D721Med (cell line): Measurements from ENCODE around the gene MGME1.

Source experiments
- DNase-seq: peaks from one replicate; pipeline ENCODE4 v3.0.0; 2011; ENCODE audit warnings: low spot score; ENCODE audit not compliant: insufficient read length
- FAIRE-seq: peaks from 2 replicates; lab custom pipeline; 2011; peaks lifted over from hg19 to GRCh38; lab: Jason Lieb, UNC
- TF ChIP-seq, protein P1 (sequence below): IDR thresholded peaks from 2 replicates; pipeline ENCODE4 v1.5.1; 2012; ENCODE audit warnings: mild to moderate bottlenecking, control low read depth; ENCODE audit not compliant: insufficient read depth; ENCODE audit errors: missing control alignments

MGME1 gene

DNA sequence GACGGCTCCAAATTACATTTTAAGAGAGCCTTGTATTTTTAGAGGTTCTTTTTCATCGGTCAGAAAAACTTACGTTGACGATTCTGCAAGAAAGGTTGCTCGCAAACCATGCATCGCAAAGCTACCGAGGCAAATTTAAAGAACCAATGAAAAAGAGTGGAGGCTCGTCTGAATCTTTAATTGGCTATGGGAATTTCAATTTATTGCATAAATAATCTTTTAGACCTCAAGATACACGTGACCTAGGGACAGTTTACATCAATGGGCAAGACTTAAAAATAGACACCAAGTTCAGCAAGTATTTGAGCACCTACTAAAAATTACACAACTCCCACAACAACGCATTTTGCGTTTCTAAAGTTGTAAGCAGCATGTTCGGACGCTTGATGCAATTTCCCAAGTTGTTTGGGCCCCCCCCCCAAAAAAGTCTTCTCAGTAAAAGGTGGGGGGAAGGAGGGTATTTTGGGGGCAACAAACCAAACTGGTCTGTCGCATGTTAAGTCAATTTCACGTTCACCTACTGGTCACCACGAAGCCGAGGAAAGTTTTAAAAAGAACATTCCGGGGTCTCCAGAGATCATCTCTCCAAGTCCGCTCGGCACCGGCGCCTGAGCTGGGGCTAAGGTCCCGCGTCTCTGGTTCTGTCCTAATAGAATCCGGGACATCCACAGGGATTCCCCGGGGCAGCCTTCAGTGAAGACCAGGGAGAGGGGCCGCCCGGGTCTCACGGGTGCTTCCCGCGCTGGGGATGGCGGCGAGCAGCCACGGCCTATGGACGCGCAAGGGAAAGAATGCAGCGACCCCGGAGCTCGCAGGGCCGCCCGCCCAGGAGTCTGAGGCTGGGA, 1.1 kb upstream of the MGME1 start:
- TF ChIP-seq, protein P1, sequence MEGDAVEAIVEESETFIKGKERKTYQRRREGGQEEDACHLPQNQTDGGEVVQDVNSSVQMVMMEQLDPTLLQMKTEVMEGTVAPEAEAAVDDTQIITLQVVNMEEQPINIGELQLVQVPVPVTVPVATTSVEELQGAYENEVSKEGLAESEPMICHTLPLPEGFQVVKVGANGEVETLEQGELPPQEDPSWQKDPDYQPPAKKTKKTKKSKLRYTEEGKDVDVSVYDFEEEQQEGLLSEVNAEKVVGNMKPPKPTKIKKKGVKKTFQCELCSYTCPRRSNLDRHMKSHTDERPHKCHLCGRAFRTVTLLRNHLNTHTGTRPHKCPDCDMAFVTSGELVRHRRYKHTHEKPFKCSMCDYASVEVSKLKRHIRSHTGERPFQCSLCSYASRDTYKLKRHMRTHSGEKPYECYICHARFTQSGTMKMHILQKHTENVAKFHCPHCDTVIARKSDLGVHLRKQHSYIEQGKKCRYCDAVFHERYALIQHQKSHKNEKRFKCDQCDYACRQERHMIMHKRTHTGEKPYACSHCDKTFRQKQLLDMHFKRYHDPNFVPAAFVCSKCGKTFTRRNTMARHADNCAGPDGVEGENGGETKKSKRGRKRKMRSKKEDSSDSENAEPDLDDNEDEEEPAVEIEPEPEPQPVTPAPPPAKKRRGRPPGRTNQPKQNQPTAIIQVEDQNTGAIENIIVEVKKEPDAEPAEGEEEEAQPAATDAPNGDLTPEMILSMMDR: no peak
- DNase-seq: no peak
- no peak for FAIRE-seq

DNA sequence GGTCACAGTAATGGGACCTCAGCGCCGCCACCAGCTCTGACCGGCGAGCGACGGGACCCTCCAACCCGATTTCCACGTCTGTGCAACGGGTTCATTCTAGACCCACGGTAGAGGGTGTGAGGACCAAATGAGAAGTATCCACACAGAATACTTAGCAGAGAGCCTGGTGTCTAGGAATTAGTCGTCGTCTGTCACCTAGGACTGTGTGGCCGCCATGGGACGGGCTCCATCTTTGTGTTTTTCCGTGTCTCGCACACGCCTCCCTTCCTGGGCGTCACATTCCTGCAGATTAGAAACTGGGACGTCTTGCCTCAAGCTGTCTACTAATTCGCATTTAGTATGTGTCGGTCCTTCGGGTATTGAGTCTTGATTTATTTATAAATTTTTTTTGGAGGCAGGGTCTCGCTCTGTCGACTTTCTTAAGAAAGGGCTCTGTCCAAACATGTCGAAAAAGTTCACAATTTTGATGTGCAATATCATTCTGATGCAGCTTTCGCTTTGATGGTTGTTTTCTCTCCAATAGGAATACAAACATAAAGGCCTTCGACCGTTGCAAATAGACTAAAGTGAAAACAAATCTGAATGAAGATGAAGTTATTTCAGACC, 563 bp downstream of the MGME1 start:
- TF ChIP-seq, protein P1: no peak
- FAIRE-seq (no peak), DNase-seq (no peak)

DNA sequence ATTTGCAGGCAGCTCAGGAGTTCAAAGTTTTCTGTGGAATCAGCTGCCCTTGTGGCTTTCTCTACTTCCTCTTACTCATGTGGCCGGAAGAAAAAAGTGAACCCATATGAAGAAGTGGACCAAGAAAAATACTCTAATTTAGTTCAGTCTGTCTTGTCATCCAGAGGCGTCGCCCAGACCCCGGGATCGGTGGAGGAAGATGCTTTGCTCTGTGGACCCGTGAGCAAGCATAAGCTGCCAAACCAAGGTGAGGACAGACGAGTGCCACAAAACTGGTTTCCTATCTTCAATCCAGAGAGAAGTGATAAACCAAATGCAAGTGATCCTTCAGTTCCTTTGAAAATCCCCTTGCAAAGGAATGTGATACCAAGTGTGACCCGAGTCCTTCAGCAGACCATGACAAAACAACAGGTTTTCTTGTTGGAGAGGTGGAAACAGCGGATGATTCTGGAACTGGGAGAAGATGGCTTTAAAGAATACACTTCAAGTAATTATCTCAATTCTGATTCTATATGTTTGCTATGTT, 1.1 kb downstream of the MGME1 start:
- no peak for FAIRE-seq
- DNase-seq: no peak
- TF ChIP-seq, protein P1: no peak

DNA sequence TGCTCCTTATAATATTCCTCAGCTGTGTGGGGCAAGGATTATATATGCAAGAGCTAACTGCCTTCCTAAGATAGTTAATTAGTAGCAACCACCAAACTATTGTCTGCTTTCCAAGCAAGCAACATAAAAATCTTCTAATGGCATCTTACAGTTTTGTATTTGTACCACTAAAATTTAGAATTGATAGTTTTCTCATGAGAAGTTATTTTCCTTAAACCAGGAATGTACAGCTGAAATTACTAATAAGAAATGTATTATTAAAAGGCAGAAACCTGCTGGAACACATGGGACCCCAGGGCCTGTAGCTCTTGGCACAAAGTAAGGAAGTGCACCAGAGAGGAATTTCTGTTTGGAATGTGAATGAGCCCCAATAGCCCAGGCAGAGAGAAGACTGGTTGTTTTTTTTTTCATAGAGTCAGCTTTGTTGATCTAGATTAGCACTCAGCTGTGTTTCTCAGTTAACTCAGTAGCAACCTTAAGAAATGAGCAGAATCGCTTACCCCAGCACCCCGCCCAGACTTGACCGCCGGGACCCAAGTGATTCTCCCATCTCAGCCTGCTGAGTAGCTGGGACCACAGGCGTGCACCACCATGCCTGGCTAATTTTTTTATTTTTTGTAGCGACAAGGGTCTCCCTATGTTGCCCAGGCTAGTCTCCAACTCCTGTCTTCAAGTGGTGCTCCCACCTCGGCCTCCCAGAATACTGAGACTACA, 2.6 kb downstream of the MGME1 start:
- TF ChIP-seq, protein P1: no peak
- FAIRE-seq: no peak
- DNase-seq: no peak

DNA sequence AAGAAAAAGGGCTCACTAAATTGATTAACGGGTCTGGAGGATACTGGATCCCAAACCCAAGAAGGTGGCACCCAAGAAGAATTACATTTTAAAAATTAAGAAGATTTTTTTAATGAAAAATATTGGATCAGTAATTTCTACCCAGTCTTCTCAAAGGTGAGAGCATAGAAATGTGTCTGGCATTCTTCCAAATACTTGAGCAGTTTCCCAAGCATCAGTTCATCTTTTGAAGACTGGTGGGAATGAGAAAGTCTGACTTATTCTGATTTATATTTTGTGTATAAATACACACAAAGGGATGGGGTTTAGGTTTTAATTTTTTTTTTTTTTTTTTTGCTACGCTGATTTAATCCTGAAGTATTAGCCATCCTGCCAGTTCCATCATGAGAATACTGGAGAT, 3.3 kb downstream of the MGME1 start:
- TF ChIP-seq, protein P1: no peak
- no peak for DNase-seq

DNA sequence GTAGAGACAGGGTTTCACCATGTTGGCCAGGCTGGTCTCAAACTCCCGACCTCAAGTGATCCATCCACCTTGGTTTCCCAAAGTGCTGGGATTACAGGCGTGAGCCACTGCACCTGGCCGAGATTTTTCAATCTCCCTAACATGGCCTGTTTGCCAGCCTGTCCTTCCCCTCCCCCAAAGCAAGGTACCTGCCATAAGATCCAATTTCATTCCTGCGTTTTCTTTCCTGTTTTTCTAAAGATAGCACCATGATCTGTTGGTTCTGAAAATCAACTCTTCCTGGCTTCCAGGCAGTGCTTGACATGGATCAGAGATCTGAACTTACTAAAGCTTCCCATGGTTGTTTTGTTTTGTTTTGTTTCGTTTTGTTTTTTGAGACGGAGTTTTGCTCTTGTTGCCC, 7.5 kb downstream of the MGME1 start:
- DNase-seq (no peak), FAIRE-seq (no peak)
- TF ChIP-seq, protein P1: no peak

More for the DNA sequence above, 3.3 kb downstream of the MGME1 start:
- FAIRE-seq: no peak
